ENCODE data around the gene BAMBI.

The BAMBI gene

DNA sequence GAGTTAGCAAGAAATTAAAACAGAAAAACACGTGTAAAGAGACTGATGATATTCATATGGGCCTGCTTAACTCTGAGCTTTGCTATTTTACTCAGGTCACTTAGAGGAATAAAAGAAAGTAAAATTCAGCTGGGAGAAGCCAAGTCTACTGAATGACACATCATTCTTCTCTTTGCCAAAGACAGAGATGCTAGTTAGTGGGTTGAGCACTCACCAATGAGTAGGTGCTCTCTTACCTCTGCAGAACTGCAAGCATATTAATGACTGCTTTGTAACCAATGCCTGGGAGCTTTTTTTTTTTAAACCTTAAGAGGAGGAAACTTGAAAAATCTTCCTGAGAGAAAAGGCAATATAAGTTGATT, 44.8 kb upstream of the BAMBI start:
- Histone ChIP-seq H3K27ac (ENCODE audit: low read length, poor library complexity, severe bottlenecking) (no peak overlapping the region), H4K91ac (ENCODE audit: low read length) (no peak overlapping the region), H3K9me3 (ENCODE audit: control insufficient read depth, low read length) (no peaks in the 10 kb centered on the region), H3K23ac (ENCODE audit: low read length in 2 of 2) (no peak overlapping the region), H2BK12ac (ENCODE audit: low read length in 2 of 2) (no peak overlapping the region), H3K4me2 (ENCODE audit: low read length, poor library complexity, severe bottlenecking) (no peak overlapping the region), H3K36me3 (ENCODE audit: control insufficient read depth in 1 of 2, insufficient read depth in 2 of 2, low read depth in 1 of 2, low read length in 2 of 2) (no peaks in the 10 kb centered on the region), H2AK5ac (ENCODE audit: low read length, severe bottlenecking) (no peak overlapping the region), H3K27me3 (ENCODE audit: control insufficient read depth in 1 of 2, insufficient read depth in 1 of 2, low read length in 2 of 2) (peaks cover 7 to 33% of the 10 kb centered on the region in 2 experiments), H3K14ac (ENCODE audit: low read length in 2 of 2) (no peak overlapping the region), H2BK5ac (ENCODE audit: low read depth, low read length, poor library complexity, severe bottlenecking) (no peak overlapping the region), H4K8ac (ENCODE audit: low read length) (no peak overlapping the region), H3K4me3 (ENCODE audit: insufficient read depth in 1 of 2, low read depth in 1 of 2, low read length in 2 of 2) (no peak overlapping the region), H2BK120ac (ENCODE audit: low read depth, low read length) (no peak overlapping the region), H3K4me1 (ENCODE audit: control insufficient read depth, insufficient read depth, low read depth, low read length) (peaks cover 4% of the 10 kb centered on the region), H2BK15ac (ENCODE audit: low read depth, poor library complexity, severe bottlenecking) (no peak overlapping the region), H3K4ac (ENCODE audit: low read depth in 1 of 2, low read length in 2 of 2) (no peak overlapping the region), H3K9ac (ENCODE audit: low read length) (no peak overlapping the region), H3K79me1 (replicated peaks; ENCODE audit: low read length, poor library complexity, severe bottlenecking) (no peaks in the 10 kb centered on the region), H3K18ac (ENCODE audit: low read depth in 1 of 2, low read length in 2 of 2) (no peak overlapping the region), H2AFZ (ENCODE audit: low read depth, low read length) (no peak overlapping the region)
- DNase-seq, result no peak
- whole genome bisulfite sequencing, result 85% methylated on average over 1 of the region's 1 CpG

DNA sequence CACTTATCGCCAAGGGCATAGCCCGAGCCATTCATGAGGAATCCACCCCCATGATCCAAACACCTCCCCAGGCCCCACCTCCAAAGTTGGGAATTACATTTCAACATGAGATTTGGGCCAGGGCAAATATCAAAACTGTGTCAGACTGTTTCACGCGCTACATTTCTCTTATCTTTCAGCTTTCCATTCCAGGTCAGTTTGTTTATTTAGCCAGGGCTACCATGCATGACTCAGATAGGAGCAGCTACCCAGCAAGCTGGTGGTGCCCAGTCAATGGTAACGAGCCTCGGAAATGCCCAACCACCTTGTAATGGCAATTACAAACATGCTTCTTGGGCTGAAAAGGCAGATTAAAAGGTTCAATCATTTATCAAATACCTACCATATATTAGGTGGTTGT, 43.6 kb upstream of the BAMBI start:
- no peaks in the 10 kb centered on the region for H3K4me1 ChIP-seq (ENCODE audit: control insufficient read depth, insufficient read depth, low read depth, low read length)
- no peak overlapping the region for H3K4me3 ChIP-seq (ENCODE audit: insufficient read depth in 1 of 2, low read depth in 1 of 2, low read length in 2 of 2)
- no peak overlapping the region for H3K14ac ChIP-seq (ENCODE audit: low read length in 2 of 2)
- no peak overlapping the region for H2AK5ac ChIP-seq (ENCODE audit: low read length, severe bottlenecking)
- H3K79me1 ChIP-seq (replicated peaks; ENCODE audit: low read length, poor library complexity, severe bottlenecking), result no peaks in the 10 kb centered on the region
- 90% methylated on average over 6 of the region's 6 CpGs for WGBS
- no peak overlapping the region for H3K27ac ChIP-seq (ENCODE audit: low read length, poor library complexity, severe bottlenecking)
- H3K18ac ChIP-seq (ENCODE audit: low read depth in 1 of 2, low read length in 2 of 2), result no peak overlapping the region
- no peak overlapping the region for H3K4me2 ChIP-seq (ENCODE audit: low read length, poor library complexity, severe bottlenecking)
- no peak overlapping the region for H2BK12ac ChIP-seq (ENCODE audit: low read length in 2 of 2)
- no peak overlapping the region for H2BK120ac ChIP-seq (ENCODE audit: low read depth, low read length)
- no peak for DNase-seq
- no peak overlapping the region for H3K9ac ChIP-seq (ENCODE audit: low read length)
- no peak overlapping the region for H2BK5ac ChIP-seq (ENCODE audit: low read depth, low read length, poor library complexity, severe bottlenecking)
- no peak overlapping the region for H4K8ac ChIP-seq (ENCODE audit: low read length)
- no peak overlapping the region for H2AFZ ChIP-seq (ENCODE audit: low read depth, low read length)
- no peak overlapping the region for H3K23ac ChIP-seq (ENCODE audit: low read length in 2 of 2)
- no peaks in the 10 kb centered on the region for H3K9me3 ChIP-seq (ENCODE audit: control insufficient read depth, low read length)
- H3K4ac ChIP-seq (ENCODE audit: low read depth in 1 of 2, low read length in 2 of 2), result no peak overlapping the region
- H2BK15ac ChIP-seq (ENCODE audit: low read depth, poor library complexity, severe bottlenecking), result no peak overlapping the region
- no peaks in the 10 kb centered on the region for H3K36me3 ChIP-seq (ENCODE audit: control insufficient read depth in 1 of 2, insufficient read depth in 2 of 2, low read depth in 1 of 2, low read length in 2 of 2)
- H3K27me3 ChIP-seq (ENCODE audit: control insufficient read depth in 1 of 2, insufficient read depth in 1 of 2, low read length in 2 of 2), result peaks cover 7 to 30% of the 10 kb centered on the region in 2 experiments
- H4K91ac ChIP-seq (ENCODE audit: low read length), result no peak overlapping the region

DNA sequence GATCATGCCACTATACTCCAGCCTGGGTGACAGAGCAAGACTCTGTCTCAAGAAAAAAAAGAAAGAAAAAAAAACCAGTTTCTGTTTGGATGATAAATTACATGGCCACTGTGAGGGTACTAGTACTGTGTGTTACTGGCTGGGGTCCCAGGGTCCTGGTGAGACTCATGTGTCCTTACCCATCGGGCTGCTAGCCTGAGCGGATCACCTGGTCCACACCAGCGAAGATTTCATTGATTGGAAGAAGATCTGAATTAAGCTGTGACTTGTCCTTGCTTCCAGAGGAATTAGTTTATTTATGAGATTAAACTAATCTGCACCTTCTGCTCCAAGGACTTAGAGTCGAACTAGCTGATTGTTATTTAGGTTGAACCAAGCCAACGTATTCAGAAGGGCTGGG, 40.0 kb upstream of the BAMBI start:
- Histone ChIP-seq H2BK120ac (ENCODE audit: low read depth, low read length) (no peak overlapping the region), H3K36me3 (ENCODE audit: control insufficient read depth in 1 of 2, insufficient read depth in 2 of 2, low read depth in 1 of 2, low read length in 2 of 2) (no peaks in the 10 kb centered on the region), H3K27ac (ENCODE audit: low read length, poor library complexity, severe bottlenecking) (no peak overlapping the region), H3K79me1 (replicated peaks; ENCODE audit: low read length, poor library complexity, severe bottlenecking) (no peaks in the 10 kb centered on the region), H3K14ac (ENCODE audit: low read length in 2 of 2) (no peak overlapping the region), H3K27me3 (ENCODE audit: control insufficient read depth in 1 of 2, insufficient read depth in 1 of 2, low read length in 2 of 2) (peaks cover 4 to 12% of the 10 kb centered on the region in 2 experiments), H2AFZ (ENCODE audit: low read depth, low read length) (no peak overlapping the region), H4K8ac (ENCODE audit: low read length) (no peak overlapping the region), H3K4me3 (ENCODE audit: insufficient read depth in 1 of 2, low read depth in 1 of 2, low read length in 2 of 2) (no peak overlapping the region), H3K9ac (ENCODE audit: low read length) (no peak overlapping the region), H2BK5ac (ENCODE audit: low read depth, low read length, poor library complexity, severe bottlenecking) (no peak overlapping the region), H2BK15ac (ENCODE audit: low read depth, poor library complexity, severe bottlenecking) (no peak overlapping the region), H3K23ac (ENCODE audit: low read length in 2 of 2) (no peak overlapping the region), H3K4me1 (ENCODE audit: control insufficient read depth, insufficient read depth, low read depth, low read length) (no peaks in the 10 kb centered on the region), H3K4ac (ENCODE audit: low read depth in 1 of 2, low read length in 2 of 2) (no peak overlapping the region), H2BK12ac (ENCODE audit: low read length in 2 of 2) (no peak overlapping the region), H4K91ac (ENCODE audit: low read length) (no peak overlapping the region), H3K9me3 (ENCODE audit: control insufficient read depth, low read length) (no peaks in the 10 kb centered on the region), H3K4me2 (ENCODE audit: low read length, poor library complexity, severe bottlenecking) (no peak overlapping the region), H3K18ac (ENCODE audit: low read depth in 1 of 2, low read length in 2 of 2) (no peak overlapping the region), H2AK5ac (ENCODE audit: low read length, severe bottlenecking) (no peak overlapping the region)
- no peak for DNase-seq
- 88% methylated on average over 5 of the region's 5 CpGs for WGBS

DNA sequence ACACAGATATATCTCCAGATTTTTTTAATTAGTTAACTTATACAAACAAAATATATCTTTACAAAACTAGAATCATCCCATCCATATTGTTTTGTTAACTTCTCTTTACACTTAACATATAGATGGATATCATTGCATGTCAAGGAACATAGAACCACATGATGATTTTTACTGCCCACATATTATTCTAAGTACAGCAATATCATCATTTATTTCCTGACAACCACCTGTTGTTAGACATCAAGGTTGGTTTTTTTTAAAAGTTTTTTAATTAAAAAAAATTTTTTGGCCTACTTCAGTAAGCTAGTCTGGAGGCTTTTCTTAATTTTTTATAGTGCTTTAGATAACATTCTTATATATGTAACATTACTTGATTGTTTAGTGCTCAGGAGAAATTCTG, 38.9 kb upstream of the BAMBI start:
- H3K18ac ChIP-seq (ENCODE audit: low read depth in 1 of 2, low read length in 2 of 2), result no peak overlapping the region
- no peak for DNase-seq
- H3K79me1 ChIP-seq (replicated peaks; ENCODE audit: low read length, poor library complexity, severe bottlenecking), result no peaks in the 10 kb centered on the region
- no peaks in the 10 kb centered on the region for H3K4me1 ChIP-seq (ENCODE audit: control insufficient read depth, insufficient read depth, low read depth, low read length)
- no peak overlapping the region for H2AFZ ChIP-seq (ENCODE audit: low read depth, low read length)
- H3K4ac ChIP-seq (ENCODE audit: low read depth in 1 of 2, low read length in 2 of 2), result no peak overlapping the region
- H3K9ac ChIP-seq (ENCODE audit: low read length), result no peak overlapping the region
- no peak overlapping the region for H3K14ac ChIP-seq (ENCODE audit: low read length in 2 of 2)
- H3K4me3 ChIP-seq (ENCODE audit: insufficient read depth in 1 of 2, low read depth in 1 of 2, low read length in 2 of 2), result no peak overlapping the region
- H3K23ac ChIP-seq (ENCODE audit: low read length in 2 of 2), result no peak overlapping the region
- H3K9me3 ChIP-seq (ENCODE audit: control insufficient read depth, low read length), result no peaks in the 10 kb centered on the region
- H3K4me2 ChIP-seq (ENCODE audit: low read length, poor library complexity, severe bottlenecking), result no peak overlapping the region
- H3K27ac ChIP-seq (ENCODE audit: low read length, poor library complexity, severe bottlenecking), result no peak overlapping the region
- H2BK12ac ChIP-seq (ENCODE audit: low read length in 2 of 2), result no peak overlapping the region
- H3K36me3 ChIP-seq (ENCODE audit: control insufficient read depth in 1 of 2, insufficient read depth in 2 of 2, low read depth in 1 of 2, low read length in 2 of 2), result no peaks in the 10 kb centered on the region
- no peak overlapping the region for H4K91ac ChIP-seq (ENCODE audit: low read length)
- H4K8ac ChIP-seq (ENCODE audit: low read length), result no peak overlapping the region
- no peak overlapping the region for H2BK5ac ChIP-seq (ENCODE audit: low read depth, low read length, poor library complexity, severe bottlenecking)
- peaks cover 7 to 18% of the 10 kb centered on the region in 2 experiments for H3K27me3 ChIP-seq (ENCODE audit: control insufficient read depth in 1 of 2, insufficient read depth in 1 of 2, low read length in 2 of 2)
- H2BK120ac ChIP-seq (ENCODE audit: low read depth, low read length), result no peak overlapping the region
- no peak overlapping the region for H2AK5ac ChIP-seq (ENCODE audit: low read length, severe bottlenecking)
- no peak overlapping the region for H2BK15ac ChIP-seq (ENCODE audit: low read depth, poor library complexity, severe bottlenecking)
